SH-SY5Y (cell line): Measurements from ENCODE around the gene CPLX1.

Experiments used
- GATA2 ChIP-seq: IDR thresholded peaks from 2 replicates; pipeline ENCODE4 v1.6.1; 2011; ENCODE audit warnings: mild to moderate bottlenecking, low read depth, low read length
- GATA3 ChIP-seq: IDR thresholded peaks from 2 replicates; pipeline ENCODE4 v1.6.1; 2011; ENCODE audit warnings: low read depth, mild to moderate bottlenecking, low read length, moderate library complexity

The CPLX1 gene

GRCh38 chr4:788636-789297 lies 37.2 kb downstream of the CPLX1 start:
- TF ChIP-seq GATA2 (no peak), GATA3 (no peak)

- no peak for TF ChIP-seq GATA2
- TF ChIP-seq GATA3: no peak
These were observed 37.8 kb downstream of the CPLX1 start for GRCh38 chr4:788006-788635.

- no peak for TF ChIP-seq GATA3
- TF ChIP-seq GATA2: no peak
These were observed 38.4 kb downstream of the CPLX1 start for GRCh38 chr4:787561-787981.

GRCh38 chr4:786861-787300 lies 39.0 kb downstream of the CPLX1 start:
- no peak for TF ChIP-seq GATA3
- no peak for TF ChIP-seq GATA2

GRCh38 chr4:786074-786741 lies 39.7 kb downstream of the CPLX1 start:
- TF ChIP-seq GATA2 (no peak), GATA3 (no peak)

- TF ChIP-seq GATA3: no peak
- TF ChIP-seq GATA2: no peak
These were observed 40.4 kb downstream of the CPLX1 start for GRCh38 chr4:785332-786073.

- TF ChIP-seq GATA3 (no peak), GATA2 (no peak)
These were observed 41.3 kb downstream of the CPLX1 start for GRCh38 chr4:784401-785331.

- peak; percentile 66; the same call in 1 of the 2 replicates for TF ChIP-seq GATA2
- TF ChIP-seq GATA3: no peak
These were observed 44.3 kb downstream of the CPLX1 start for GRCh38 chr4:781493-782216.

- TF ChIP-seq GATA3 (no peak), GATA2 (no peak)
These were observed 45.0 kb downstream of the CPLX1 start for GRCh38 chr4:780716-781492.

- TF ChIP-seq GATA3: no peak
- TF ChIP-seq GATA2: no peak
These were observed 46.4 kb downstream of the CPLX1 start for GRCh38 chr4:779555-779954.

- TF ChIP-seq GATA2 (no peak), GATA3 (no peak)
These were observed 48.2 kb downstream of the CPLX1 start for GRCh38 chr4:777520-778262.

- no peak for TF ChIP-seq GATA3
These were observed 49.0 kb downstream of the CPLX1 start for GRCh38 chr4:776743-777441.

- no peak for TF ChIP-seq GATA3
- TF ChIP-seq GATA2: no peak
These were observed 52.7 kb downstream of the CPLX1 start for GRCh38 chr4:773214-773613.
